Activated T-cell treated with anti-CD3 and anti-CD28 coated beads for 24 hours (primary cell): ENCODE measurements around the gene GPR21.

ENCODE experiments used
- DNase-seq: peaks from one replicate; pipeline ENCODE4 v3.0.0-alpha.2; 2020; ENCODE audit warnings: low read depth

The GPR21 gene

DNA sequence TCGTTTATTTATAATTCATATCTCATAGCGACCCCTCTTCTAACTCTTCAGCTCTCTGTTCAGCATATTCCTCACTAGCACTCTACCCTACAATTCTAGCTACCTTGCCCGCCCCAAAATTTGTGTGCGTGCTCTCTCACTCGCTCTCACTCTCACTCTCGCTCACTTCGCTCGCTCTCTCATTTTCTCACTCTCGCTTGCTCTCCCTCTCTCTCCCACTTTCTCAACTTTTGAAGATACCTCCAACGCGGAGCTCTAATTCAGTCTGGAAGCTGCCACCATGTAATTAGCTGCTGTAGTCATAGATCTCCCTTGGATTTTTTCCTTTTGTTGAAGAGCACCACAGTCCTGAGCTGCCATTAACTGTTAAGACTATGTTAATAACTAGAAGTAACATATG lies 30.4 kb downstream of the GPR21 start:
- no peak for DNase-seq

DNA sequence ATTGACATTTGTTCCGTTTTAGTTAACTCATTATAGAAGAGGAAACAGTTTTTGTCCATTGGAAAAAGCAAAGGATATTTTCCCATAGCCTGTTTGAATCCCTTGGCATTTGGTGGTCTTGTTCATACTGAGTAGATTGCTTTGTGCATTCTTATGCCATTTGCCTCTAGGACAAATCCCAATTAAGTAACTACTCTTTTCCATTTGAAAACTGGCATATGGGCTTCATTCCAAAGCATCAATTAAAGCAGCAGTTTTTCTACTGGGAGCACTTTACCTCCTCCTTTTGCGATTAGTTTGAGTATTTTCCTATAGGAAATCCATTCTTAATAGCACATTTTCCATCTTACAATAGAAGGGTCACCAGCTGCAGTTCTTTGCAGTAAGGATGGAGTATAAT lies 31.2 kb downstream of the GPR21 start:
- no peak for DNase-seq

DNA sequence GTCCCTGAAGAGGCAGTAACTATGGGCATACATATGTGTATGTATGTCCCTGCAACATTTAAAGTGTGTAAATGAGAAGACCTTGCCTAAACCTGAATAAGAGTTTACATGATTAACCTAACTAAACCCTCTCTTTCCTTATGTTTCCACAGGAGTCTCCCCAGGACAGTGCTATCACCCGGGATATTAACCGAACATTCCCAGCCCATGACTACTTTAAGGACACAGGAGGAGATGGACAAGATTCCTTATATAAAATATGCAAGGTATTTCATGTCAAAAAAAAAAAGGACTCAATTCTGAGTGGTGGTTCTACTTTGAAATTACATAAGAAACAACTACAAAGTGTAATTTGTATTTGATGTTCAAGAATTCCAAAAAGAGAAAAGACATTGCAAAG lies 31.7 kb downstream of the GPR21 start:
- no peak for DNase-seq

DNA sequence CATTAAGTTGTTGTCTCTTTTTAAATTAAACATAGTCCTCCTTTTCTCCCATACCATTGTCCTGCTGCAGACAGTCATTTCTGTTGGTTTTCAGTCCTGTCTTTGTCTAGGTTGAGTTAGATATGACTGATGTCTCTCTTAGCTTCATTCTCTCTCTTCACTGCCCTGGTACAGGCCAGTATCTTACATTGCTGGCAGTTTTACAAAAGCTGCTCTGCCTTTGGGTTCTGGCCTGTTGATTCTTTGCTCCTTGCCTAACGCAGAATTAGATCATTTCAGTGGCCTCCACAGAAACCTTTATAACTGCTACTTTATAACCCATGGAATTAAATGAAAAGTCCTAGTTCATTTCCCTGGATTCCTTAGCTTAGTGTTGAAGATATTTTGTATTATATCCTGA lies 33.7 kb downstream of the GPR21 start:
- DNase-seq: no peak

DNA sequence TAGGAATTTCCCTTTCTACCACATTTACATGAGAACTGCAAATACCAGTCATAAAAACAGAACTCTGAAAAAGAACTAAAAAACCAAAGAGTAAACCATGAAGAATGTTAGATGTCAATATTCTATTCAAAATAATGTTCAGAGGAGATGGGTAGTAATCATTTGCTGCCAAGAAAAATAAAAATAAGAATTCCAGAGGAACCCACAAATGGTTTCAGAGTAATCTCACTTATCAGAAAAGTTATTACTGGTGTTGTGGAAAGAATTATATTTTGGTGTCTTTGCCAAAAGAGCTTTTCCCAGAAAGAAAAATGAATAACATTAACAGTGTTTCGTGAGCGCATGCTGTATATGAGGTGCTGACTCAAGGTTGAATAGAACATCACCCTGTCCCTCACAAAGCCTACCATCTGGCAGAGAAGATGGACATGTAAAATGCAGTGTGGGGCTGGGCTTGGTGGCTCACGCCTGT lies 35.6 kb downstream of the GPR21 start:
- no peak for DNase-seq

DNA sequence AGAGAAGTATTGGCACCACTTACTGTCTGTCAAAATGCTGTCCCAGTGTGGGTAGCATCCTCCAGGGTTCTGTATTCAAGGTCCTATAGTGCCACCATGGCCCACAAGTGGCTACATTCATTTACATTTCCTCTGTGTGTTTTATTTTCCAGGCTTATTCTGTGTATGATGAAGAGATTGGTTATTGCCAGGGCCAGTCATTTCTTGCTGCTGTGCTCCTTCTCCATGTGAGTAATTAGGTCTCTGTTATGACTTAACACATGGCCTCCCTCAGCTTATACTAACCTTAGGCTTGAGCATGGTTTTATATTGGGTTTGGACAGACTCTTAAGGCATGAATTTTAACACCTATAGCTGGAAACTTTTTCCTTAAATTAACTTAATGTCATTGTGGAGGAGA lies 36.7 kb downstream of the GPR21 start:
- DNase-seq: no peak

DNA sequence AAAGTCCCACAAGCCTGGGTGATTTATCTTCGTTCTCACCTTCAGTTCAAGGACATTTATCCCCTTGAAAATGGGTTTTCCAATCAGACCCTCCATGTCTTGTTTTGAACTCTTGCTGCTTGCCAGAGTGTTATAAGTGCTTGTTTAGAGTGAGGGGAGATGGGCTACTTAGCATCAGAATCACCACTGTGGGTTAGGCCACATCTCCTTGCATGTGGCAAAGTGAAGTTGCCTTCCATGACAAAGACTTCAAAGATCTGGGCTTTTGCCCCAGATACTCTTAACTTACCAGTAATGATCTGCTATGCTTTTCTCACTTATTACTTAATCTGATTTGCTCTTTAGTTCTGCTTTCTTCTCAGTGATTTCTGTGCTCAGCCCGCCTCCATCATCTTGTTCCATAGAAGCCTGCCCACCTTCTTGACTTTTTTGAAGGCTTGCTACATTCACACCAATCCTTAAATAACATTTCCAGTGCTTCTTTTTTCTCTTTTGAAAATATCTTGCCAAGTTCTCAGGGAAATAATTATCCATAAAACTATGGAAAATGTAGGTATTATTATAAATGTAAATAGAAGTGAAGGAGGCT lies 39.0 kb downstream of the GPR21 start:
- no peak for DNase-seq

- no peak for DNase-seq
Observed at GRCh38 chr9:123073441-123073840, 40.0 kb downstream of the GPR21 start.

GRCh38 chr9:123073991-123074422 lies 40.5 kb downstream of the GPR21 start:
- DNase-seq: no peak

GRCh38 chr9:123074628-123075027 lies 41.2 kb downstream of the GPR21 start:
- no peak for DNase-seq

GRCh38 chr9:123080444-123080843 lies 47.0 kb downstream of the GPR21 start:
- no peak for DNase-seq

DNA sequence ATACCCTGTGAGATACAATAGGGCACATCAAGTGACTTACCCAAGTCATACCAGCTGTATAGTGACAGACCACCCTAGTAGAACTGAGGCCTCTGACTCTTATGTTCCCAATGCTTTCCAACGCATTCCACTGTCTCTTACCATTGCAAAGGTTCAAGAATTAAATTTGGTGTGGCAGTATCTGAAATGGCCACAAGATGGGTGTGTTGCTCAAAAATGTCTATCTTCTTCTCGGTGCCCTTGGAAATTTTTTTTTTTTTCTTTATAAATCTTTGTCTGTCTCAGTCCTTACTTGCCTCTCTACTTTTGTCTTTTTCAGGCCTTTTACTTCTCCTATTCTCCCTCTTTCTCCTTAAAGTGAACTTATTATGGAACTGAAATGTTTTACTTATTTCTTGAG lies 48.4 kb downstream of the GPR21 start:
- DNase-seq: peak; percentile 5

GRCh38 chr9:123083680-123084079 lies 50.2 kb downstream of the GPR21 start:
- DNase-seq: no peak

- no peak for DNase-seq
Observed at GRCh38 chr9:123084256-123084655, 50.8 kb downstream of the GPR21 start.
